CD14-positive monocyte (primary cell): ENCODE measurements around the gene MYCBP2. TPM values are rescaled to one million over a fixed set of nuclear protein-coding genes. Genes with fewer than 3 reads are reported as not detected.

ENCODE experiments used
- DNase-seq, 3 donors: peaks; one replicate each; pipeline ENCODE4 v3.0.0-alpha.2; 2011 to 2022
- H2AFZ ChIP-seq: 2 replicates; pipeline ENCODE4 v1.6.0; 2012; ENCODE audit warnings: mild to moderate bottlenecking, low read depth, low read length, inconsistent platforms; ENCODE audit not compliant: insufficient read depth, poor library complexity, severe bottlenecking
- H3K27ac ChIP-seq, 2 donors: 1 replicate in 1 of 2; 2 replicates in 1 of 2; pipeline ENCODE4 v1.5.1; 2012 to 2013; ENCODE audit warnings: low read length in 2 of 2, control low read depth in 1 of 2, inconsistent platforms in 1 of 2, low read depth in 1 of 2, mild to moderate bottlenecking in 1 of 2
- H3K27me3 ChIP-seq, 2 donors: one replicate each; pipeline versions ENCODE4 v1.6.0 to v1.6.1; 2011 to 2013; ENCODE audit warnings: low read length in 2 of 2; ENCODE audit not compliant: control insufficient read depth in 2 of 2, insufficient read depth in 2 of 2
- H3K36me3 ChIP-seq, 2 donors: replicated peaks in 1 of 2; 1 replicate in 1 of 2; 2 replicates in 1 of 2; pipeline versions ENCODE4 v1.5.1 to v1.6.1; 2012 to 2013; ENCODE audit warnings: low read length in 2 of 2, control low read depth in 1 of 2, inconsistent platforms in 1 of 2, mild to moderate bottlenecking in 1 of 2; ENCODE audit not compliant: insufficient read depth in 2 of 2, control insufficient read depth in 1 of 2
- H3K4me1 ChIP-seq, 2 donors: 1 replicate in 1 of 2; 2 replicates in 1 of 2; pipeline versions ENCODE4 v1.5.1 to v1.6.1; 2012 to 2013; ENCODE audit warnings: low read length in 2 of 2, control low read depth in 1 of 2, inconsistent platforms in 1 of 2, mild to moderate bottlenecking in 1 of 2, moderate library complexity in 1 of 2; ENCODE audit not compliant: insufficient read depth in 2 of 2, control insufficient read depth in 1 of 2
- H3K4me2 ChIP-seq: replicated peaks from 2 replicates; pipeline ENCODE3; 2012; ENCODE audit warnings: low read length, moderate library complexity, mild to moderate bottlenecking; ENCODE audit not compliant: poor library complexity, severe bottlenecking; ENCODE audit errors: extremely low read depth
- H3K4me3 ChIP-seq, 3 experiments: fragments of 200-600 bp in 1 of 3; sonication (generic) in 1 of 3; replicated peaks in 1 of 3; 1 replicate in 2 of 3; 2 replicates in 1 of 3; pipeline ENCODE4 v1.5.1; 2011 to 2013; ENCODE audit warnings: low read length in 3 of 3, mild to moderate bottlenecking in 3 of 3, control low read depth in 2 of 3, low read depth in 2 of 3, inconsistent platforms in 1 of 3, moderate library complexity in 1 of 3
- H3K79me2 ChIP-seq: 2 replicates; pipeline ENCODE4 v1.6.0; 2012; ENCODE audit warnings: mild to moderate bottlenecking, control low read depth, inconsistent platforms, low read length, moderate library complexity; ENCODE audit not compliant: insufficient read depth
- H3K9ac ChIP-seq: 2 replicates; pipeline ENCODE4 v1.6.0; 2017; ENCODE audit warnings: low read length, mild to moderate bottlenecking; ENCODE audit not compliant: insufficient read depth, poor library complexity, severe bottlenecking
- H3K9me3 ChIP-seq, 2 donors: replicated peaks in 1 of 2; 1 replicate in 1 of 2; 2 replicates in 1 of 2; pipeline versions ENCODE4 v1.5.1 to v1.6.1; 2012 to 2013; ENCODE audit warnings: low read length in 2 of 2, control low read depth in 1 of 2; ENCODE audit not compliant: control insufficient read depth in 1 of 2, insufficient read depth in 1 of 2
- H4K20me1 ChIP-seq: 2 replicates; pipeline ENCODE4 v1.6.0; 2012; ENCODE audit warnings: mild to moderate bottlenecking, low read length, control low read depth, moderate library complexity; ENCODE audit not compliant: insufficient read depth
- H3K27ac Mint-ChIP-seq, 7 donors: one replicate each; pipeline ENCODE4 v1.8.0; 2020; ENCODE audit warnings: mild to moderate bottlenecking in 7 of 7, mixed read lengths in 7 of 7, moderate library complexity in 6 of 7, inconsistent platforms in 2 of 7
- H3K27me3 Mint-ChIP-seq, 3 donors: one replicate each; pipeline ENCODE4 v1.8.0; 2021 to 2022; ENCODE audit warnings: low read depth in 3 of 3, mild to moderate bottlenecking in 3 of 3, mixed read lengths in 3 of 3, moderate library complexity in 3 of 3, inconsistent platforms in 1 of 3
- H3K36me3 Mint-ChIP-seq, 2 donors: one replicate each; pipeline ENCODE4 v1.8.0; 2020; ENCODE audit warnings: mixed read lengths in 2 of 2, inconsistent platforms in 1 of 2, mild to moderate bottlenecking in 1 of 2
- H3K4me1 Mint-ChIP-seq: one replicate; pipeline ENCODE4 v1.8.0; 2020; ENCODE audit warnings: mild to moderate bottlenecking, mixed read lengths
- H3K4me3 Mint-ChIP-seq, 2 donors: one replicate each; pipeline ENCODE4 v1.8.0; 2020; ENCODE audit warnings: mild to moderate bottlenecking in 2 of 2, mixed read lengths in 2 of 2, moderate library complexity in 1 of 2
- H3K9me3 Mint-ChIP-seq, 7 donors: one replicate each; pipeline ENCODE4 v1.8.0; 2020 to 2022; ENCODE audit warnings: mixed read lengths in 7 of 7, mild to moderate bottlenecking in 6 of 7, moderate library complexity in 6 of 7, inconsistent platforms in 2 of 7
- CTCF ChIP-seq: fragments of 200-600 bp; IDR thresholded peaks from one replicate; pipeline ENCODE4 v1.8.0; 2022; ENCODE audit warnings: antibody characterized with exemption, mild to moderate bottlenecking
- WGBS: methylation state at CpG from one replicate; pipeline ENCODE4 v1.1.5; 2013; ENCODE audit warnings: missing lambda C conversion rate; ENCODE audit not compliant: insufficient coverage; 5-methylcytosine and 5-hydroxymethylcytosine counted together
- intact Hi-C, 2 donors: fragments of 100-400 bp; cut with micrococcal nuclease; formaldehyde crosslinking; loops; one replicate each; pipeline versions ENCODE4 v1.15.0 to v1.15.1; 2023
- polyA plus RNA-seq, 3 donors: library from polyadenylated mRNA; depleted of rRNA in 1 of 3; unstranded in 2 of 3; stranded (reverse) in 1 of 3; fragments of 300-500 nt in 2 of 3; fragments of >200 nt in 1 of 3; fragmentation: Illumina TruSeq in 2 of 3; gene quantifications; 1 replicate in 2 of 3; 2 replicates in 1 of 3; pipeline ENCODE4 v1.2.3, GENCODE V29; 2012 to 2021

MYCBP2 gene
- polyA plus RNA-seq, 3 donors, result 7.6 to 51.5 (median 14.4) TPM

GRCh38 chr13:77062097-77062496 is 264.8 kb downstream of the MYCBP2 start:
- no peak overlapping the region for H3K9ac ChIP-seq
- no peak overlapping the region for H2AFZ ChIP-seq
- H3K4me1 ChIP-seq, result peaks cover 22 to 35% of the 10 kb centered on the region in 2 donors
- Mint-ChIP-seq H3K4me1 (peaks cover 28% of the 10 kb centered on the region), H3K4me3 (no peak overlapping the region), H3K27me3 (no peaks in the 10 kb centered on the region), H3K36me3 (peaks cover 58 to 60% of the 10 kb centered on the region in 2 donors), H3K9me3 (peaks cover 0 to 2% (median 0%) of the 10 kb centered on the region in 7 donors), H3K27ac (no peak overlapping the region)
- no peaks in the 10 kb centered on the region for H4K20me1 ChIP-seq
- no peaks in the 10 kb centered on the region for H3K9me3 ChIP-seq
- intact Hi-C loops, result no loop called here
- H3K4me2 ChIP-seq, result no peak overlapping the region
- H3K27me3 ChIP-seq, result no peaks in the 10 kb centered on the region
- H3K36me3 ChIP-seq, result peaks cover 69 to 77% of the 10 kb centered on the region in 2 donors
- H3K27ac ChIP-seq, result peak overlapping the region in 1 of 2 donors; percentile 46
- H3K4me3 ChIP-seq, result no peak overlapping the region
- no peaks in the 10 kb centered on the region for H3K79me2 ChIP-seq
- WGBS, result no CpG with 5 or more reads among the region's 1 CpG
- no peak for TF ChIP-seq CTCF
- no peak for DNase-seq

- H3K27me3 Mint-ChIP-seq, result no peaks in the 10 kb centered on the region
- H3K4me2 ChIP-seq, result no peak overlapping the region
- H4K20me1 ChIP-seq, result no peaks in the 10 kb centered on the region
- H3K36me3 Mint-ChIP-seq, result peaks cover 62 to 66% of the 10 kb centered on the region in 2 donors
- intact Hi-C loops, result no loop called here
- H3K4me1 ChIP-seq, result peaks cover 22 to 32% of the 10 kb centered on the region in 2 donors
- H3K9me3 ChIP-seq, result no peaks in the 10 kb centered on the region
- H3K4me3 ChIP-seq, result no peak overlapping the region
- DNase-seq, result no peak
- no peak overlapping the region for H3K27ac Mint-ChIP-seq
- H3K9ac ChIP-seq, result no peak overlapping the region
- H2AFZ ChIP-seq, result no peak overlapping the region
- no peak overlapping the region for H3K4me3 Mint-ChIP-seq
- H3K4me1 Mint-ChIP-seq, result peaks cover 26% of the 10 kb centered on the region
- H3K36me3 ChIP-seq, result peaks cover 72 to 82% of the 10 kb centered on the region in 2 donors
- H3K79me2 ChIP-seq, result no peaks in the 10 kb centered on the region
- no CpG with 5 or more reads among the region's 2 CpGs for WGBS
- TF ChIP-seq CTCF, result no peak
- H3K27ac ChIP-seq, result no peak overlapping the region
- H3K27me3 ChIP-seq, result no peaks in the 10 kb centered on the region
- H3K9me3 Mint-ChIP-seq, result peaks cover 0 to 2% (median 0%) of the 10 kb centered on the region in 7 donors
These were observed 265.5 kb downstream of the MYCBP2 start for GRCh38 chr13:77061362-77061761.
